ENCODE results near the gene SMYD3.

Gene SMYD3

DNA sequence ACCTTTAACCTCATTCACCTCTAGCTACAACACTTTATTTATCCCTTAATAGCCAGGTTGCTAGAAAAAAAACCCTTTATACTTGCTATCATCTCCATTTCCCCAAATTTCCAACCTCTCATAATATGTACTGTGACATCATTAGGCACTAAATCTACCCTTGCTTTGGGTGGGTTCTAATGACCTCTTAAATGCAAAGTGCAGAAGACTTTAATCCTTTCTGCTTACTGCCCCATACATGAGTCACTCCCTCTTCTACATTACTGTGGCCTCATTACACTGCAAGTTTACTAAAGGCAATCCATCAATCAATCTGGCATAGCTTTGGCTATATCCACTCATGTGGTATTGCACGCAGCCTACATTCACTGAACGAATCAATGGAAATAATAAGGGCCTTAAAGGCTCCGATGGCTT lies 353.3 kb downstream of the SMYD3 start:
- H3K79me2 ChIP-seq: no peaks in the 10 kb centered on the region
- no peak overlapping the region for H3K4me3 ChIP-seq (ENCODE audit: low read depth, low read length)
- H2AFZ ChIP-seq: no peak overlapping the region
- no peaks in the 10 kb centered on the region for H3K4me1 ChIP-seq
- TF ChIP-seq, protein P1, sequence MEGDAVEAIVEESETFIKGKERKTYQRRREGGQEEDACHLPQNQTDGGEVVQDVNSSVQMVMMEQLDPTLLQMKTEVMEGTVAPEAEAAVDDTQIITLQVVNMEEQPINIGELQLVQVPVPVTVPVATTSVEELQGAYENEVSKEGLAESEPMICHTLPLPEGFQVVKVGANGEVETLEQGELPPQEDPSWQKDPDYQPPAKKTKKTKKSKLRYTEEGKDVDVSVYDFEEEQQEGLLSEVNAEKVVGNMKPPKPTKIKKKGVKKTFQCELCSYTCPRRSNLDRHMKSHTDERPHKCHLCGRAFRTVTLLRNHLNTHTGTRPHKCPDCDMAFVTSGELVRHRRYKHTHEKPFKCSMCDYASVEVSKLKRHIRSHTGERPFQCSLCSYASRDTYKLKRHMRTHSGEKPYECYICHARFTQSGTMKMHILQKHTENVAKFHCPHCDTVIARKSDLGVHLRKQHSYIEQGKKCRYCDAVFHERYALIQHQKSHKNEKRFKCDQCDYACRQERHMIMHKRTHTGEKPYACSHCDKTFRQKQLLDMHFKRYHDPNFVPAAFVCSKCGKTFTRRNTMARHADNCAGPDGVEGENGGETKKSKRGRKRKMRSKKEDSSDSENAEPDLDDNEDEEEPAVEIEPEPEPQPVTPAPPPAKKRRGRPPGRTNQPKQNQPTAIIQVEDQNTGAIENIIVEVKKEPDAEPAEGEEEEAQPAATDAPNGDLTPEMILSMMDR (IDR thresholded peaks at IDR 0.05): no peak
- no peaks in the 10 kb centered on the region for H3K36me3 ChIP-seq (ENCODE audit: control insufficient read depth, insufficient read depth, low read length)
- no peak overlapping the region for H3K27ac ChIP-seq
- H3K4me2 ChIP-seq (ENCODE audit: low read length): no peak overlapping the region
- no peaks in the 10 kb centered on the region for H3K27me3 ChIP-seq (ENCODE audit: control insufficient read depth, insufficient read depth, low read length)
- H3K9ac ChIP-seq: no peak overlapping the region
- no peaks in the 10 kb centered on the region for H3K9me3 ChIP-seq (ENCODE audit: control insufficient read depth, low read length)

DNA sequence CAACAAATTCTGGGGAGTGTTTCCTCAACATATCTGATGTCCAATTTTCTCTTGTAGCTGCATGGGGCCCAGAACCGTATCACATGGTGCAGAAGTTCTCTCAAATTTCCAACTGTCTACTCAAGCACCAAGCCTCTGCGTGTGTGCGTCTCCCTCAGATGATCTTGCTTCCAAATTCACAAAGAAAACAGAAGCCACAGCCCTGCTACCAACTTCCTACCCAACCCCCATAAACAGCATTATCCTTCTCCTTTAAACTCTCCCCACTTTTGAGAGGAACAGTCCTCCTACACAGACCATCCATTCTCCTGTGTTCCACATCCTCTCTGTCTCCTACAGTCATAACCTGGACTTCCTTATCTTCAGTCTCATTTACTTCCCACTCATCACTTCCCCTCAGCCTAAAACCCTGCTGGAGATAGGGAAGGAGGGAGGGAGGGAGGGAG lies 354.1 kb downstream of the SMYD3 start:
- TF ChIP-seq, protein P1 (IDR thresholded peaks at IDR 0.05): no peak
- Histone ChIP-seq H3K4me3 (ENCODE audit: low read depth, low read length) (no peak overlapping the region), H3K9ac (no peak overlapping the region), H3K4me2 (ENCODE audit: low read length) (no peak overlapping the region), H3K79me2 (no peaks in the 10 kb centered on the region), H2AFZ (no peak overlapping the region), H3K27me3 (ENCODE audit: control insufficient read depth, insufficient read depth, low read length) (no peaks in the 10 kb centered on the region), H3K36me3 (ENCODE audit: control insufficient read depth, insufficient read depth, low read length) (no peaks in the 10 kb centered on the region), H3K27ac (no peak overlapping the region), H3K4me1 (no peaks in the 10 kb centered on the region), H3K9me3 (ENCODE audit: control insufficient read depth, low read length) (no peaks in the 10 kb centered on the region)

DNA sequence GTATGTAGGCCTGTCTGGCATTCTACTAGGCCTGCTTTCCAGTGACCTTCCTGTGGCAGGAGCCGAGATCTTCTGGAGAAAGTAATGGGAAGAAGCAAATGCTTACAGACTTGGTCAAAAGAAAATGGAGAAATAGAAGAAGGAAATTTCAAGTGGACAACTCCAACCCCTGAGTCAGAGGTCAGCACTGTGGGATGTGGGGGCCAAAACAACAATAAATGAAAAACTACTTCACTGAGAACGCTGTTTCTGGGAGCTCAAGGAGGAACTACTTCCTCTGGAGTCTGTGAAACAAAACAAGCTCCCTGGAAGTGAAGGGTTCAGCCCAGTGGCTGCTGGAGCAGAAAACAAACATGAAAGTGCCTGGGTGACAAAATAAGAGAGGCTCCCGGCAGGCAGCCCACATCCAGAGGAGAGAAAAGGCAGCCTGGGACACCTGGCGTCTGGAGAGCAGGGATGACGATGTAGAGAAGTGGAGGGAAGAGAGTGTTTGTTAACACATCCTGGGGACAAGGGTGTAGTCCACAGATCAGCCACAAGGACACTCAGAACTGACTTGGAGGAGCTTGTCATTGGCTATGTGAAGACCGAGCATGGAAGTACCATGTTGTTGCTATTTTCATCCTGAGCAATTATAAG lies 355.2 kb downstream of the SMYD3 start:
- no peaks in the 10 kb centered on the region for H3K36me3 ChIP-seq (ENCODE audit: control insufficient read depth, insufficient read depth, low read length)
- no peak overlapping the region for H3K4me3 ChIP-seq (ENCODE audit: low read depth, low read length)
- no peaks in the 10 kb centered on the region for H3K4me1 ChIP-seq
- no peaks in the 10 kb centered on the region for H3K9me3 ChIP-seq (ENCODE audit: control insufficient read depth, low read length)
- no peak overlapping the region for H3K9ac ChIP-seq
- H3K27me3 ChIP-seq (ENCODE audit: control insufficient read depth, insufficient read depth, low read length): no peaks in the 10 kb centered on the region
- no peak overlapping the region for H3K27ac ChIP-seq
- no peak overlapping the region for H3K4me2 ChIP-seq (ENCODE audit: low read length)
- TF ChIP-seq, protein P1 (IDR thresholded peaks at IDR 0.05): no peak
- no peaks in the 10 kb centered on the region for H3K79me2 ChIP-seq
- no peak overlapping the region for H2AFZ ChIP-seq

DNA sequence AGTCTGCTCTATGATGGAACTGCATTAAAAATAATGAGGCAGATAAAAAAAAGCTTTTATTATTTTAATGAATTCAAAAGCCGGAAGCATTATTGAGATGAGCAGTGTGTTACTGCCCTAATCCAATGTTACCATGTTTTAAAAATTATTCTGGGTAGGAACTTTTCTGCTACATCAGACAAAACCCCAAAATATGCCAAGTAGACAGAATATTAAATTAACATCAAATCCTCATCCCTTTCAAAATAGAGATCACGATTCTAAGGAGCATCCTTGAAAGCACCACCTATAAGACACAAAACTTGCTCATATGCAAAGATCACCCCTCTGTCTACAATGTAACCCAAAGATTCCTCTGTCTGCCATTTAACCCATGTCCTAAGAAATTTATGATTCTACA lies 357.5 kb downstream of the SMYD3 start:
- no peaks in the 10 kb centered on the region for H3K79me2 ChIP-seq
- TF ChIP-seq, protein P1 (IDR thresholded peaks at IDR 0.05): no peak

More for the DNA sequence above, 357.5 kb downstream of the SMYD3 start:
- Histone ChIP-seq H2AFZ (no peak overlapping the region), H3K9ac (no peak overlapping the region), H3K36me3 (ENCODE audit: control insufficient read depth, insufficient read depth, low read length) (no peaks in the 10 kb centered on the region), H3K27me3 (ENCODE audit: control insufficient read depth, insufficient read depth, low read length) (no peaks in the 10 kb centered on the region), H3K27ac (no peak overlapping the region), H3K4me1 (no peaks in the 10 kb centered on the region), H3K4me3 (ENCODE audit: low read depth, low read length) (no peak overlapping the region), H3K4me2 (ENCODE audit: low read length) (no peak overlapping the region), H3K9me3 (ENCODE audit: control insufficient read depth, low read length) (no peaks in the 10 kb centered on the region)
